Measurements from ENCODE around the gene CENPK. TPM values are rescaled to one million over a fixed set of nuclear protein-coding genes. Genes with fewer than 3 reads are reported as not detected.

Gene CENPK
- polyA plus RNA-seq, 1 donor from 2014 or later = 5.6 TPM

GRCh38 chr5:65478336-65478735 lies 84.6 kb downstream of the CENPK start:
- Histone ChIP-seq H3K9ac (ENCODE audit: low read length) (no peak overlapping the region), H2AFZ (ENCODE audit: low read depth, low read length) (no peak overlapping the region)

DNA sequence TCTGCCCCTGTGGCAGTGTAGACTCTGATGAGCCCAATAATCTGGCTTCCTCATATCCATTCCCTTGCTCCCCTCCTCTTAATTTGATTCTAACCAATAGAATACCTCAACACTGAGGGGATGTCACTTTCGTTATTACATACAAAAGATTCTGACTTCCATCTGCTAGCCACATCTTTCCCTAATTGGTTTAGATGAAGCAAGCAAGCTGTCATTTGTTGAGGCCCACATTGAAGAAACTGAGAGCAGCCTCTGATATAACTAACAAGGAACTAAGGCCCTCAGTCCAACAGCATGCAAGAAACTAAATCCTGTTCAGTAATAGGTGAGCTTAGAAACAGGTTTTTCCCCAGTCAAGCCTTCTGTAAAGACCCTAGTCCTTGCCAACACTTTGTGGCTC lies 87.1 kb downstream of the CENPK start:
- Histone ChIP-seq H4K20me1 (ENCODE audit: insufficient read depth) (no peaks in the 10 kb centered on the region), H3K9me2 (ENCODE audit: insufficient read depth, low read length) (no peaks in the 10 kb centered on the region), H3K79me2 (replicated peaks; ENCODE audit: insufficient read depth, low read length) (peaks cover 4% of the 10 kb centered on the region)

More at GRCh38 chr5:65478336-65478735, 84.6 kb downstream of the CENPK start:
- Histone ChIP-seq H4K20me1 (ENCODE audit: insufficient read depth) (no peaks in the 10 kb centered on the region), H3K9me3 (ENCODE audit: low read length) (no peaks in the 10 kb centered on the region), H3K4me2 (ENCODE audit: low read length) (no peak overlapping the region), H3K79me2 (replicated peaks; ENCODE audit: insufficient read depth, low read length) (peaks cover 4% of the 10 kb centered on the region), H3K27ac (ENCODE audit: low read length) (no peak overlapping the region), H3K4me3 (ENCODE audit: low read length) (no peak overlapping the region), H3K36me3 (ENCODE audit: insufficient read depth, low read length) (no peaks in the 10 kb centered on the region), H3K9me2 (ENCODE audit: insufficient read depth, low read length) (no peaks in the 10 kb centered on the region), H3F3A (ENCODE audit: insufficient read depth, low read length, poor library complexity, severe bottlenecking) (no peaks in the 10 kb centered on the region), H3K27me3 (ENCODE audit: insufficient read depth, low read depth, low read length) (peaks cover 3% of the 10 kb centered on the region)
- TF ChIP-seq EZH2 (IDR thresholded peaks at IDR 0.05; ENCODE audit: borderline replicate concordance, insufficient read depth, low read length, poor library complexity, severe bottlenecking) (no peak), SMC3 (conservative IDR thresholded peaks at IDR 0.05; ENCODE audit: poor library complexity) (no peak), MXI1 (conservative IDR thresholded peaks at IDR 0.05; ENCODE audit: poor library complexity, severe bottlenecking) (no peak), CTCF (IDR thresholded peaks at IDR 0.05; ENCODE audit: poor library complexity, severe bottlenecking) (no peak), RAD21 (conservative IDR thresholded peaks at IDR 0.05) (no peak), EP300 (conservative IDR thresholded peaks at IDR 0.05; ENCODE audit: poor library complexity, severe bottlenecking) (no peak), POLR2AphosphoS5 (IDR thresholded peaks at IDR 0.05) (no peak), TAF1 (IDR thresholded peaks at IDR 0.05; ENCODE audit: low read depth) (no peak)
- TF ChIP-seq, protein P1, sequence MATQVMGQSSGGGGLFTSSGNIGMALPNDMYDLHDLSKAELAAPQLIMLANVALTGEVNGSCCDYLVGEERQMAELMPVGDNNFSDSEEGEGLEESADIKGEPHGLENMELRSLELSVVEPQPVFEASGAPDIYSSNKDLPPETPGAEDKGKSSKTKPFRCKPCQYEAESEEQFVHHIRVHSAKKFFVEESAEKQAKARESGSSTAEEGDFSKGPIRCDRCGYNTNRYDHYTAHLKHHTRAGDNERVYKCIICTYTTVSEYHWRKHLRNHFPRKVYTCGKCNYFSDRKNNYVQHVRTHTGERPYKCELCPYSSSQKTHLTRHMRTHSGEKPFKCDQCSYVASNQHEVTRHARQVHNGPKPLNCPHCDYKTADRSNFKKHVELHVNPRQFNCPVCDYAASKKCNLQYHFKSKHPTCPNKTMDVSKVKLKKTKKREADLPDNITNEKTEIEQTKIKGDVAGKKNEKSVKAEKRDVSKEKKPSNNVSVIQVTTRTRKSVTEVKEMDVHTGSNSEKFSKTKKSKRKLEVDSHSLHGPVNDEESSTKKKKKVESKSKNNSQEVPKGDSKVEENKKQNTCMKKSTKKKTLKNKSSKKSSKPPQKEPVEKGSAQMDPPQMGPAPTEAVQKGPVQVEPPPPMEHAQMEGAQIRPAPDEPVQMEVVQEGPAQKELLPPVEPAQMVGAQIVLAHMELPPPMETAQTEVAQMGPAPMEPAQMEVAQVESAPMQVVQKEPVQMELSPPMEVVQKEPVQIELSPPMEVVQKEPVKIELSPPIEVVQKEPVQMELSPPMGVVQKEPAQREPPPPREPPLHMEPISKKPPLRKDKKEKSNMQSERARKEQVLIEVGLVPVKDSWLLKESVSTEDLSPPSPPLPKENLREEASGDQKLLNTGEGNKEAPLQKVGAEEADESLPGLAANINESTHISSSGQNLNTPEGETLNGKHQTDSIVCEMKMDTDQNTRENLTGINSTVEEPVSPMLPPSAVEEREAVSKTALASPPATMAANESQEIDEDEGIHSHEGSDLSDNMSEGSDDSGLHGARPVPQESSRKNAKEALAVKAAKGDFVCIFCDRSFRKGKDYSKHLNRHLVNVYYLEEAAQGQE (IDR thresholded peaks at IDR 0.05; ENCODE audit: borderline replicate concordance) = no peak

More for the DNA sequence above, 87.1 kb downstream of the CENPK start:
- H3K9me3 ChIP-seq (ENCODE audit: low read length) = no peaks in the 10 kb centered on the region
- no peaks in the 10 kb centered on the region for H3F3A ChIP-seq (ENCODE audit: insufficient read depth, low read length, poor library complexity, severe bottlenecking)
- no peak overlapping the region for H3K9ac ChIP-seq (ENCODE audit: low read length)
- H2AFZ ChIP-seq (ENCODE audit: low read depth, low read length) = no peak overlapping the region
- TF ChIP-seq RAD21 (conservative IDR thresholded peaks at IDR 0.05) (no peak), MXI1 (conservative IDR thresholded peaks at IDR 0.05; ENCODE audit: poor library complexity, severe bottlenecking) (no peak), POLR2AphosphoS5 (IDR thresholded peaks at IDR 0.05) (no peak), EZH2 (IDR thresholded peaks at IDR 0.05; ENCODE audit: borderline replicate concordance, insufficient read depth, low read length, poor library complexity, severe bottlenecking) (no peak), EP300 (conservative IDR thresholded peaks at IDR 0.05; ENCODE audit: poor library complexity, severe bottlenecking) (no peak), SMC3 (conservative IDR thresholded peaks at IDR 0.05; ENCODE audit: poor library complexity) (no peak), TAF1 (IDR thresholded peaks at IDR 0.05; ENCODE audit: low read depth) (no peak), CTCF (IDR thresholded peaks at IDR 0.05; ENCODE audit: poor library complexity, severe bottlenecking) (no peak)
- TF ChIP-seq, protein P1 (IDR thresholded peaks at IDR 0.05; ENCODE audit: borderline replicate concordance) = no peak
- no peak overlapping the region for H3K4me3 ChIP-seq (ENCODE audit: low read length)
- no peaks in the 10 kb centered on the region for H3K36me3 ChIP-seq (ENCODE audit: insufficient read depth, low read length)
- no peak overlapping the region for H3K4me2 ChIP-seq (ENCODE audit: low read length)
- H3K27me3 ChIP-seq (ENCODE audit: insufficient read depth, low read depth, low read length) = peaks cover 3% of the 10 kb centered on the region
- H3K27ac ChIP-seq (ENCODE audit: low read length) = no peak overlapping the region
